Measurements from ENCODE around the gene MYH7.
"Not testable (repeated sequence)": the region's sequence is repeated elsewhere in the genome, so short reads cannot be mapped to it uniquely, and the experiment has no call there.

Gene MYH7

GRCh38 chr14:23430016-23430722 is 5.3 kb downstream of the MYH7 start:
- no peak for DNase-seq

- no peak for DNase-seq
Observed at GRCh38 chr14:23428686-23429495, 6.6 kb downstream of the MYH7 start.

GRCh38 chr14:23425798-23426197 is 9.7 kb downstream of the MYH7 start:
- not testable (repeated sequence) for DNase-seq

GRCh38 chr14:23425169-23425568 is 10.3 kb downstream of the MYH7 start:
- DNase-seq: no peak

- no peak for DNase-seq
Observed at GRCh38 chr14:23423657-23424056, 11.8 kb downstream of the MYH7 start.

GRCh38 chr14:23421594-23421993 is 13.9 kb downstream of the MYH7 start:
- no peak for DNase-seq

- DNase-seq: not testable (repeated sequence)
Observed at GRCh38 chr14:23419646-23420045, 15.8 kb downstream of the MYH7 start.

GRCh38 chr14:23418021-23418420 is 17.4 kb downstream of the MYH7 start:
- no peak for DNase-seq

GRCh38 chr14:23417269-23417668 is 18.2 kb downstream of the MYH7 start:
- DNase-seq: not testable (repeated sequence)

- DNase-seq: no peak
Observed at GRCh38 chr14:23416801-23417200, 18.7 kb downstream of the MYH7 start.

GRCh38 chr14:23415821-23416778 is 19.4 kb downstream of the MYH7 start:
- DNase-seq: no peak

GRCh38 chr14:23414906-23415820 is 20.3 kb downstream of the MYH7 start:
- DNase-seq: no peak

GRCh38 chr14:23414254-23414653 is 21.2 kb downstream of the MYH7 start:
- no peak for DNase-seq

- DNase-seq: no peak
Observed at GRCh38 chr14:23413681-23414080, 21.8 kb downstream of the MYH7 start.

GRCh38 chr14:23411563-23412525 is 23.6 kb downstream of the MYH7 start:
- no peak for DNase-seq

- DNase-seq: no peak
Observed at GRCh38 chr14:23409966-23410635, 25.4 kb downstream of the MYH7 start.

- no peak for DNase-seq
Observed at GRCh38 chr14:23409475-23409874, 26.0 kb downstream of the MYH7 start.

GRCh38 chr14:23408307-23408630 is 27.2 kb downstream of the MYH7 start:
- DNase-seq: no peak

GRCh38 chr14:23407516-23408306 is 27.7 kb downstream of the MYH7 start, which contains the start of gene MYH6:
Gene MYH6 (minus strand): TSS chr14:23408273. CDS start chr14:23407223, 1,050 bp downstream.
- DNase-seq: no peak

Data from stimulated activated naive CD4-positive, alpha-beta T cell (primary cell).